ENCODE measurements around the gene LPIN2. TPM values are rescaled to one million over a fixed set of nuclear protein-coding genes. Genes with fewer than 3 reads are reported as not detected.

The LPIN2 gene, protein sequence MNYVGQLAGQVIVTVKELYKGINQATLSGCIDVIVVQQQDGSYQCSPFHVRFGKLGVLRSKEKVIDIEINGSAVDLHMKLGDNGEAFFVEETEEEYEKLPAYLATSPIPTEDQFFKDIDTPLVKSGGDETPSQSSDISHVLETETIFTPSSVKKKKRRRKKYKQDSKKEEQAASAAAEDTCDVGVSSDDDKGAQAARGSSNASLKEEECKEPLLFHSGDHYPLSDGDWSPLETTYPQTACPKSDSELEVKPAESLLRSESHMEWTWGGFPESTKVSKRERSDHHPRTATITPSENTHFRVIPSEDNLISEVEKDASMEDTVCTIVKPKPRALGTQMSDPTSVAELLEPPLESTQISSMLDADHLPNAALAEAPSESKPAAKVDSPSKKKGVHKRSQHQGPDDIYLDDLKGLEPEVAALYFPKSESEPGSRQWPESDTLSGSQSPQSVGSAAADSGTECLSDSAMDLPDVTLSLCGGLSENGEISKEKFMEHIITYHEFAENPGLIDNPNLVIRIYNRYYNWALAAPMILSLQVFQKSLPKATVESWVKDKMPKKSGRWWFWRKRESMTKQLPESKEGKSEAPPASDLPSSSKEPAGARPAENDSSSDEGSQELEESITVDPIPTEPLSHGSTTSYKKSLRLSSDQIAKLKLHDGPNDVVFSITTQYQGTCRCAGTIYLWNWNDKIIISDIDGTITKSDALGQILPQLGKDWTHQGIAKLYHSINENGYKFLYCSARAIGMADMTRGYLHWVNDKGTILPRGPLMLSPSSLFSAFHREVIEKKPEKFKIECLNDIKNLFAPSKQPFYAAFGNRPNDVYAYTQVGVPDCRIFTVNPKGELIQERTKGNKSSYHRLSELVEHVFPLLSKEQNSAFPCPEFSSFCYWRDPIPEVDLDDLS
- 100 to 1,000 TPM in 1 of 6 donors, 10 to 100 TPM in 5; 37.7 to 105 (median 57.3) TPM for total RNA-seq

DNA sequence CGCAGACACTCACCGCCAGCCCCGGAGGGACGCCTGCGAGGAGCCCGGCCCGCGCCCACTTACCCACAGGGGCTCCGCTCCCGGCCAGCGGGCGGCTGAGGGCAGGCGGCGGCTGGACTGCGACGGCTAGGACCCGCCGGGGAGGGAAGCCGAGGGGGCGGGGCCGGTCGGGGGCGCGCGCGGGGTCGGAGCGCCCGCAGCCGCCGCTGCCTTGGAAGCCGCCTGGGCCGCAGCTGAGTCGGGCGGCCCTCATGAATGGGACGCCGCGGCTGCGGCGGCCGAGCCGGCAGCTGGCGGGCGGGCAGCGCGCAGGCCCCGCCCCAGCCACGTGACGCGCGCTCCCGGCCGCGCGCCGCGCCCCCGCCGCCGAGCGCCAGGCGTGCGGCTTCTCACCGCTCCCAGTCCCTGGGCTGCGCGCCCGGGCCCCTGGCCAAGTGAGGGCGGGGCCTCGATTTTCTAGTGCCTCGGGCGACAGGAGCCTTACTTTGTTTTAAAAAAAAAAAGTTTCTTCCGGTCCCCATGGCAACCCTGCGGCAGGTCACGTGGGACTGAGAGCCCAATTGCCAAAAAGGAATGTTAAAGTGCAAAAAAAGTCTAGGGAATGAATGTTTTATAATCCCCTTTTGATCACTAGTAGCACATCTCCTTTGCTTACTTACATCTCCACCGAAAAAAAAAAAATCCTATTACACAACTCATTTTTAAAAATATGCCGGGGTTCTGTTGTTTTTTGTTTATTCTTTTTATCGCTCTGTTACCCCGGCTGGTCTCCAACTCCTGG is at the start of gene LPIN2:
LPIN2 (minus strand) TSS at position 121 of the 781 bp plus-strand sequence. CDS start 52,304 bp downstream, outside the sequence.
- H3K27ac ChIP-seq: peak within 1 kb of the TSS; percentile 94 to 100 (median 98)
- H3K9me3 ChIP-seq: no peaks in the 10 kb centered on the region
- peaks cover 0 to 17% (median 0%) of the 10 kb centered on the region in 4 donors for H3K36me3 ChIP-seq
- peaks cover 69 to 80% (median 74%) of the 10 kb centered on the region in 4 donors for H3K4me1 ChIP-seq
- ATAC-seq (ENCODE audit: low FRiP score in 2 of 2) (peak; percentile 89 to 92), DNase-seq (peak; percentile 99 to 100)
- peak in 2 of 4 donors; percentile 87 to 90 for TF ChIP-seq POLR2A (IDR thresholded peaks at IDR 0.05)
- peak in 1 of 4 donors; percentile 17 for TF ChIP-seq EP300 (IDR thresholded peaks at IDR 0.05)
- TF ChIP-seq POLR2AphosphoS5 (IDR thresholded peaks at IDR 0.05): peak in 1 of 2 donors; percentile 24
- TF ChIP-seq, protein P1, sequence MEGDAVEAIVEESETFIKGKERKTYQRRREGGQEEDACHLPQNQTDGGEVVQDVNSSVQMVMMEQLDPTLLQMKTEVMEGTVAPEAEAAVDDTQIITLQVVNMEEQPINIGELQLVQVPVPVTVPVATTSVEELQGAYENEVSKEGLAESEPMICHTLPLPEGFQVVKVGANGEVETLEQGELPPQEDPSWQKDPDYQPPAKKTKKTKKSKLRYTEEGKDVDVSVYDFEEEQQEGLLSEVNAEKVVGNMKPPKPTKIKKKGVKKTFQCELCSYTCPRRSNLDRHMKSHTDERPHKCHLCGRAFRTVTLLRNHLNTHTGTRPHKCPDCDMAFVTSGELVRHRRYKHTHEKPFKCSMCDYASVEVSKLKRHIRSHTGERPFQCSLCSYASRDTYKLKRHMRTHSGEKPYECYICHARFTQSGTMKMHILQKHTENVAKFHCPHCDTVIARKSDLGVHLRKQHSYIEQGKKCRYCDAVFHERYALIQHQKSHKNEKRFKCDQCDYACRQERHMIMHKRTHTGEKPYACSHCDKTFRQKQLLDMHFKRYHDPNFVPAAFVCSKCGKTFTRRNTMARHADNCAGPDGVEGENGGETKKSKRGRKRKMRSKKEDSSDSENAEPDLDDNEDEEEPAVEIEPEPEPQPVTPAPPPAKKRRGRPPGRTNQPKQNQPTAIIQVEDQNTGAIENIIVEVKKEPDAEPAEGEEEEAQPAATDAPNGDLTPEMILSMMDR (IDR thresholded peaks at IDR 0.05): peak in 1 of 6 experiments; percentile 20
- no peaks in the 10 kb centered on the region for H3K27me3 ChIP-seq
- H3K4me3 ChIP-seq: peak within 1 kb of the TSS; percentile 66 to 99 (median 90)
- WGBS, 2 donors: 1 to 2% methylated on average over 14 to 48 of the region's 78 CpGs

DNA sequence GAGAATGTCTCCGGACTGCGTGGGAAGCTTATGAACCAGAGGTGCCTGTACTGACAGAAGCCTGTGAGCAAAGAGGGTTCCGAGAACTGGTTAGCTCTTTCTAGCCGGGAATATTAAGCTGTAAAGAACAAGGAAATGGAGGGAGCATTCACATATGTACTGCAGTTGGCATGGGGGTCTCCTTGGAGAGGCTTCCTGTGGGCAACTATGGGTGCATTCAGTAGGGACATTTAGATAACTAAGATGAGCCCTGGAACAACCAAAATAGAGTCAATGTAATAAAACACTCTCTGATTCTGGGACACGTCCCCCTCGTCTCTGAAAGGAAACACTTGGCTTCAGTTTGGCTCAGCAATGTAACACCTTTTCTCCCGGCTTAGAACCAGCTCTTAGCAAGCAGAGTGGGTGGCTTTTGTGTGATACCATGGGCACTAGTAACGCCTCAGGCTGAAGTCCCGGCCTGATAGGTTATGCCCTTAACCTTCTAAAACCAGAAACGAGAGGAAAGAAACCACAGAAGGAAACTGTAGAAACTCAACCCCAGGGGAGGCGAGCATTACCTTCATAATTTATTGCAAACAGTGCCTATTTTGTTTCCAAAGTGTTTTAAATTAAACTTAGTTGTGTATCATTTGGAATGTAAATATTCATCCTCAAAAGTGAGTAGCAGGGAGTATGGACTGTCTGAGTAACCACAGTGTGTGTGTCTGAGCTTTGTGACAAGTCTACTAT is 48.8 kb upstream of the LPIN2 start:
- H3K36me3 ChIP-seq: no peaks in the 10 kb centered on the region
- TF ChIP-seq EP300 (IDR thresholded peaks at IDR 0.05) (no peak), POLR2A (IDR thresholded peaks at IDR 0.05) (no peak), POLR2AphosphoS5 (IDR thresholded peaks at IDR 0.05) (no peak)
- TF ChIP-seq, protein P1 (IDR thresholded peaks at IDR 0.05): no peak
- H3K9me3 ChIP-seq: no peaks in the 10 kb centered on the region
- H3K4me1 ChIP-seq: peaks cover 30 to 54% (median 46%) of the 10 kb centered on the region in 4 donors
- peak overlapping the region; percentile 59 to 83 (median 79) for H3K27ac ChIP-seq
- H3K27me3 ChIP-seq: no peaks in the 10 kb centered on the region
- no peak for DNase-seq
- WGBS, 2 donors: 65 to 68% methylated on average over 11 of the region's 11 CpGs
- no peak overlapping the region for H3K4me3 ChIP-seq
- no peak for ATAC-seq (ENCODE audit: low FRiP score in 2 of 2)

DNA sequence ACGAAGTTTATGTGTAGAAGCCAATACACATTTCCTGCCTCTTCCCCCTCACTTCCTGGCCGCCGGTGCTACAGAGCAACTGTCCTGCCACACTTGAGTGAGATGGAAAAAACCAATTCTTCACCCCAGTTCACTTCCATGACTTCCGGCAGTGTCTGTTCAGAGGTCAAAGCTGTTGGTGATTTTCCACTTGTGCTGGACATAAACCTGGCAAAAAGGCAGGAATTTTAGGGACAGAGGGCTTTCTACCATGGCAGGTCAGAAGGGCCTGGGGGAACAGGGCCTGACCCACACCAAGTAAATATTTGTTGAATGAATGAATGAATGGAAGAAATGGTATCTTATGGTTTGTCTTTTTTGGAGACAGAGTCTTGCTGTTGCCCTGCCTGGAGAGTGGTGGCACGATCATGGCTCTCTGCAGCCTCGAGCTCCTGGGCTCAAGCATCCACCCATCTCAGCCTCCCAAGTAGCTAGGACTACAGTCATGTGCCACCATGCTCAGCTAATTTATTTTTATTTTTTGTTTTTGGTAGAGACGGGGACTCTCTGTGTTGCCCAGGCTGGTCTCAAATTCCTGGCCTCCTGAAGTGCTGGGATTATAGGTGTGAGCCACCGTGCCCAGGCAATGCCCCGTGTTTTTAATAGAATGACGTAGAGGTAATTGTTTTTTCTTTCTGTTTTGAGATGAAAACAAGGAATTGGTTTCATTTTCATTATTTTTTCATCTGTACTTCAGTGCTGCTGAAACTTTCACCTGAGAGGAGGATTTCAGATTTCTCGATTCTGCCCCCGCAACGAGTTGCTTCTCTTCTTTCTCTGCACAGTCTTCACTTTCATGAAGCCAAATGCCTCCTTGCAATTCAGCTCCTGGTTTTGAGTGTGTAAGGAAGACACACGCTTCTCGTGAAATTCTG is 48.0 kb upstream of the LPIN2 start:
- DNase-seq (no peak), ATAC-seq (ENCODE audit: low FRiP score in 2 of 2) (no peak)
- 64 to 65% methylated on average over 15 of the region's 15 CpGs for WGBS, 2 donors
- Histone ChIP-seq H3K27me3 (no peaks in the 10 kb centered on the region), H3K9me3 (no peaks in the 10 kb centered on the region), H3K27ac (peak overlapping the region; percentile 59 to 83 (median 79)), H3K4me1 (peaks cover 30 to 57% (median 48%) of the 10 kb centered on the region in 4 donors), H3K4me3 (no peak overlapping the region), H3K36me3 (no peaks in the 10 kb centered on the region)
- TF ChIP-seq POLR2A (IDR thresholded peaks at IDR 0.05): no peak
- TF ChIP-seq POLR2AphosphoS5 (IDR thresholded peaks at IDR 0.05): peak in 1 of 2 donors; percentile 47

DNA sequence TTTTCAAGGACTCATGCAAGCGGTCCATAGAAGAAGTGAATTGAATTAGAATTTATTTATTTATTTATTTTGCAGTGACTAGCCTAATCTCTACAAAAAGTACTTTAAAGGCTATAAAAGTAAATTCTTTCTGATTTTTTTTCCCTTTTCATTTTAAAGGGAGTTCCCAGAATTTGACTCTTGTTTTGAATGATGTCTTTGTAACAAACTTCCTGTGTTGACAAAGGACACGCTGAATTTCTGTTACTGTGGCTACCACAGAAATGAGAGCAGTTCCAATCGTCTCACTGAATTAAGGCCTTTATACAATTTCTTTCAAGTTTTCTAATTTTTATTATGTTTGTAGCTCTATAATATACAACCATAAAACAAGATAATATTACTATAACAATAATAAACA is 46.3 kb upstream of the LPIN2 start:
- TF ChIP-seq POLR2A (IDR thresholded peaks at IDR 0.05) (peak in 1 of 4 donors; percentile 7), EP300 (IDR thresholded peaks at IDR 0.05) (peak in 1 of 4 donors; percentile 16), POLR2AphosphoS5 (IDR thresholded peaks at IDR 0.05) (no peak)
- TF ChIP-seq, protein P1 (IDR thresholded peaks at IDR 0.05): no peak
- no peaks in the 10 kb centered on the region for H3K36me3 ChIP-seq
- ATAC-seq (ENCODE audit: low FRiP score in 2 of 2) (no peak), DNase-seq (no peak)
- no peak overlapping the region for H3K4me3 ChIP-seq
- no peaks in the 10 kb centered on the region for H3K9me3 ChIP-seq
- WGBS, 2 donors: 57 to 58% methylated on average over 3 of the region's 3 CpGs
- peak overlapping the region; percentile 59 to 83 (median 79) for H3K27ac ChIP-seq
- H3K27me3 ChIP-seq: no peaks in the 10 kb centered on the region
- peaks cover 30 to 57% (median 48%) of the 10 kb centered on the region in 4 donors for H3K4me1 ChIP-seq
